PC-9 (cell line): ENCODE results near the gene ITGA3. TPM values are rescaled to one million over a fixed set of nuclear protein-coding genes. Genes with fewer than 3 reads are reported as not detected.

ENCODE experiments used
- BruUV-seq: library from RNA; stranded (reverse); fragments of 400-500 nt; replicated peaks from 2 replicates; lab custom pipeline; 2021; lab: Mats Ljungman, UMichigan
- CTCF ChIA-PET: fragments of 300-600 bp; sonication (Branson Sonifier 250); formaldehyde crosslinking; loops from one replicate; lab custom pipeline; 2022; ENCODE audit warnings: antibody characterized with exemption; lab: Charles Lee
- POLR2A ChIA-PET: fragments of 300-600 bp; sonication (Branson Sonifier 250); formaldehyde crosslinking; loops from one replicate; lab custom pipeline; 2022; ENCODE audit warnings: antibody characterized with exemption; ENCODE audit not compliant: unreplicated experiment; lab: Charles Lee
- DNase-seq, 2 experiments: peaks; one replicate each; pipeline versions ENCODE4 v3.0.0 to v3.0.0-alpha.2; 2015 to 2022; ENCODE audit warnings: mixed read lengths in 1 of 2
- H2AFZ ChIP-seq: fragments of 200-600 bp; sonication (generic); 2 replicates; pipeline ENCODE4 v1.8.1; 2017; ENCODE audit warnings: antibody characterized with exemption
- H3F3A ChIP-seq: fragments of 200-600 bp; sonication (generic); 2 replicates; pipeline ENCODE4 v1.8.1; 2017; ENCODE audit warnings: antibody characterized with exemption, mild to moderate bottlenecking, low read depth; ENCODE audit not compliant: insufficient read depth
- H3K27ac ChIP-seq: fragments of 200-600 bp; sonication (generic); 2 replicates; pipeline ENCODE4 v1.6.1; 2016; ENCODE audit warnings: mixed run types
- H3K27me3 ChIP-seq: fragments of 200-600 bp; sonication (generic); 2 replicates; pipeline ENCODE4 v1.6.1; 2016; ENCODE audit warnings: low read depth, mixed run types; ENCODE audit not compliant: insufficient read depth
- H3K36me3 ChIP-seq: fragments of 200-600 bp; sonication (generic); 2 replicates; pipeline ENCODE4 v1.6.1; 2016; ENCODE audit warnings: low read depth, mixed run types
- H3K4me1 ChIP-seq: fragments of 200-600 bp; sonication (generic); replicated peaks from 2 replicates; pipeline ENCODE4 v1.6.1; 2016; ENCODE audit warnings: mixed run types; ENCODE audit not compliant: insufficient read depth
- H3K4me2 ChIP-seq: fragments of 200-600 bp; sonication (generic); 2 replicates; pipeline ENCODE4 v1.6.1; 2017; ENCODE audit warnings: mixed run types
- H3K4me3 ChIP-seq: fragments of 200-600 bp; sonication (generic); 2 replicates; pipeline ENCODE4 v1.6.1; 2016; ENCODE audit warnings: mixed run types
- H3K79me2 ChIP-seq: fragments of 200-600 bp; sonication (generic); 2 replicates; pipeline ENCODE4 v1.6.1; 2017; ENCODE audit warnings: low read depth, mixed run types
- H3K9me2 ChIP-seq: fragments of 200-600 bp; sonication (generic); 2 replicates; pipeline ENCODE4 v1.8.1; 2017; ENCODE audit warnings: mild to moderate bottlenecking; ENCODE audit not compliant: insufficient read depth
- H3K9me3 ChIP-seq: fragments of 200-600 bp; sonication (generic); 2 replicates; pipeline ENCODE4 v1.8.1; 2016; ENCODE audit warnings: low read depth; ENCODE audit not compliant: insufficient read depth
- H4K20me1 ChIP-seq: fragments of 200-600 bp; sonication (generic); 2 replicates; pipeline ENCODE4 v1.8.1; 2017; ENCODE audit not compliant: insufficient read depth
- EZH2 ChIP-seq: fragments of 200-600 bp; sonication (generic); IDR thresholded peaks from 2 replicates; pipeline ENCODE4 v1.8.0; 2017; ENCODE audit warnings: antibody characterized with exemption, low read depth
- intact Hi-C: fragments of 100-400 bp; cut with micrococcal nuclease; formaldehyde crosslinking; loops from one replicate; pipeline ENCODE4 v1.10.0; 2022; ENCODE audit not compliant: unreplicated experiment
- total RNA-seq: library from RNA; stranded (reverse); gene quantifications from 2 replicates; pipeline ENCODE4 v1.2.3, GENCODE V29; 2021
- TF ChIP-seq, protein P1 (sequence below): fragments of 200-600 bp; sonication (generic); conservative IDR thresholded peaks from 2 replicates; pipeline ENCODE4 v1.6.1; 2017; ENCODE audit warnings: mixed run types, antibody characterized with exemption, mild to moderate bottlenecking, moderate library complexity

The ITGA3 gene
- total RNA-seq, 1 experiment from 2014 or later, result 291 TPM

- CTCF ChIA-PET, result interaction anchor here (0.6 kb wide), 1 partner anchor 136 kb away, joined by 3 read pairs; no protein-coding TSS in a partner anchor
- peaks cover 25% of the 10 kb centered on the region for H3K36me3 ChIP-seq
- BruUV-seq, result no TSS peak
These were observed 81.1 kb downstream of the ITGA3 start for GRCh38 chr17:50137042-50137441.

GRCh38 chr17:50139185-50139783 is 83.4 kb downstream of the ITGA3 start:
- H3K4me3 ChIP-seq, result no peak overlapping the region
- H3K79me2 ChIP-seq, result no peaks in the 10 kb centered on the region; the same call in 1 of the 2 replicates
- H3F3A ChIP-seq, result peaks cover 3% of the 10 kb centered on the region
- H3K9me3 ChIP-seq, result no peaks in the 10 kb centered on the region
- TF ChIP-seq EZH2, result no peak
- TF ChIP-seq, protein P1, sequence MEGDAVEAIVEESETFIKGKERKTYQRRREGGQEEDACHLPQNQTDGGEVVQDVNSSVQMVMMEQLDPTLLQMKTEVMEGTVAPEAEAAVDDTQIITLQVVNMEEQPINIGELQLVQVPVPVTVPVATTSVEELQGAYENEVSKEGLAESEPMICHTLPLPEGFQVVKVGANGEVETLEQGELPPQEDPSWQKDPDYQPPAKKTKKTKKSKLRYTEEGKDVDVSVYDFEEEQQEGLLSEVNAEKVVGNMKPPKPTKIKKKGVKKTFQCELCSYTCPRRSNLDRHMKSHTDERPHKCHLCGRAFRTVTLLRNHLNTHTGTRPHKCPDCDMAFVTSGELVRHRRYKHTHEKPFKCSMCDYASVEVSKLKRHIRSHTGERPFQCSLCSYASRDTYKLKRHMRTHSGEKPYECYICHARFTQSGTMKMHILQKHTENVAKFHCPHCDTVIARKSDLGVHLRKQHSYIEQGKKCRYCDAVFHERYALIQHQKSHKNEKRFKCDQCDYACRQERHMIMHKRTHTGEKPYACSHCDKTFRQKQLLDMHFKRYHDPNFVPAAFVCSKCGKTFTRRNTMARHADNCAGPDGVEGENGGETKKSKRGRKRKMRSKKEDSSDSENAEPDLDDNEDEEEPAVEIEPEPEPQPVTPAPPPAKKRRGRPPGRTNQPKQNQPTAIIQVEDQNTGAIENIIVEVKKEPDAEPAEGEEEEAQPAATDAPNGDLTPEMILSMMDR, result no peak
- H3K36me3 ChIP-seq, result peaks cover 37% of the 10 kb centered on the region
- intact Hi-C loops, result no loop called here
- no peak for DNase-seq
- BruUV-seq, result no TSS peak
- H3K27me3 ChIP-seq, result no peaks in the 10 kb centered on the region
- no peak overlapping the region for H3K27ac ChIP-seq
- no peaks in the 10 kb centered on the region for H3K9me2 ChIP-seq
- POLR2A ChIA-PET, result interaction anchor here (0.6 kb wide), 1 partner anchor 9 kb away, joined by 4 read pairs; no protein-coding TSS in a partner anchor
- peaks cover 22% of the 10 kb centered on the region for H4K20me1 ChIP-seq
- CTCF ChIA-PET, result interaction anchor here (0.7 kb wide), 1 partner anchor 21 kb away, joined by 3 read pairs; no protein-coding TSS in a partner anchor
- H3K4me2 ChIP-seq, result no peak overlapping the region
- H3K4me1 ChIP-seq, result peaks cover 5% of the 10 kb centered on the region
- H2AFZ ChIP-seq, result no peak overlapping the region

More at GRCh38 chr17:50137042-50137441, 81.1 kb downstream of the ITGA3 start:
- H3K4me1 ChIP-seq, result peaks cover 9% of the 10 kb centered on the region; the same call in 1 of the 2 replicates
- TF ChIP-seq, protein P1, result no peak
- TF ChIP-seq EZH2, result no peak
- H3K4me2 ChIP-seq, result no peak overlapping the region
- H4K20me1 ChIP-seq, result peaks cover 13% of the 10 kb centered on the region
- H3F3A ChIP-seq, result peaks cover 20% of the 10 kb centered on the region
- DNase-seq, result no peak
- intact Hi-C loops, result no loop called here
- POLR2A ChIA-PET, result no interaction called here
- H3K4me3 ChIP-seq, result no peak overlapping the region
- H3K9me2 ChIP-seq, result no peaks in the 10 kb centered on the region
- no peak overlapping the region for H2AFZ ChIP-seq
- no peaks in the 10 kb centered on the region for H3K9me3 ChIP-seq
- no peak overlapping the region for H3K27ac ChIP-seq
- no peaks in the 10 kb centered on the region for H3K27me3 ChIP-seq
- H3K79me2 ChIP-seq, result no peaks in the 10 kb centered on the region

Other genes starting within 250 kb of the ITGA3 start
- gene TAC4, start 208.0 kb upstream of the ITGA3 start, total RNA-seq, result not detected in 2 replicates
- gene DLX4, start 86.9 kb upstream of the ITGA3 start, total RNA-seq, result 6.2 and 8.8 TPM in 2 replicates
- 1.2 and 2.0 TPM in 2 replicates for gene DLX3, start 60.9 kb upstream of the ITGA3 start, total RNA-seq
- 38.6 and 58.7 TPM in 2 replicates for gene PDK2, start 39.2 kb downstream of the ITGA3 start, total RNA-seq
- gene SAMD14, start 74.0 kb downstream of the ITGA3 start, total RNA-seq, result 0.17 and 0.73 TPM in 2 replicates
- gene PPP1R9B, start 94.6 kb downstream of the ITGA3 start, total RNA-seq, result 34.0 and 35.8 TPM in 2 replicates
- not detected in 2 replicates for gene SGCA, start 109.9 kb downstream of the ITGA3 start, total RNA-seq
- gene COL1A1, start 145.5 kb downstream of the ITGA3 start, total RNA-seq, result 20.7 and 29.5 TPM in 2 replicates
- 12.9 and 16.6 TPM in 2 replicates for gene TMEM92, start 218.4 kb downstream of the ITGA3 start, total RNA-seq